HCT116 (cell line): ENCODE results near the gene MED10.

Source experiments
- CEBPB ChIP-seq: IDR thresholded peaks from 2 replicates; pipeline ENCODE4 v1.6.1; 2012; ENCODE audit warnings: low read depth
- CTCF ChIP-seq, 3 experiments: fragments of 200-600 bp in 1 of 3; sonication (generic) in 1 of 3; IDR thresholded peaks in 2 of 3; conservative IDR thresholded peaks in 1 of 3; 2 replicates each; pipeline ENCODE4 v1.5.1; 2012 to 2017; ENCODE audit warnings: low read depth in 2 of 3, low read length in 2 of 3, antibody characterized with exemption in 1 of 3, borderline replicate concordance in 1 of 3, control low read depth in 1 of 3, mild to moderate bottlenecking in 1 of 3, mixed read lengths in 1 of 3, mixed run types in 1 of 3, moderate library complexity in 1 of 3; ENCODE audit not compliant: insufficient read depth in 1 of 3
- ELF1 ChIP-seq: IDR thresholded peaks from 2 replicates; pipeline ENCODE4 v1.6.1; 2012; ENCODE audit warnings: low read depth, borderline replicate concordance
- EZH2 ChIP-seq: fragments of 200-600 bp; sonication (generic); IDR thresholded peaks from 2 replicates; pipeline ENCODE4 v1.6.1; 2017; ENCODE audit warnings: antibody characterized with exemption, mixed run types
- JUND ChIP-seq: IDR thresholded peaks from 2 replicates; pipeline ENCODE4 v1.6.1; 2012
- POLR2A ChIP-seq: IDR thresholded peaks from 2 replicates; pipeline ENCODE4 v1.7.0; 2011; ENCODE audit warnings: borderline replicate concordance; ENCODE audit not compliant: insufficient read depth, insufficient read length; ENCODE audit errors: extremely low read depth
- YY1 ChIP-seq: IDR thresholded peaks from 2 replicates; pipeline ENCODE4 v1.6.1; 2011; ENCODE audit warnings: low read length, low read depth, moderate library complexity, mild to moderate bottlenecking; ENCODE audit not compliant: insufficient replicate concordance; ENCODE audit errors: extremely low read depth
- TF ChIP-seq, protein P1 (sequence below): IDR thresholded peaks from 2 replicates; pipeline ENCODE4 v1.6.1; 2012; ENCODE audit warnings: low read depth

GRCh38 chr5:6358434-6358820 is 19.9 kb downstream of the MED10 start:
- TF ChIP-seq YY1 (no peak), ELF1 (no peak), CEBPB (no peak), EZH2 (no peak), JUND (no peak), CTCF (IDR thresholded peaks at IDR 0.05 in 2 of 3, conservative IDR thresholded peaks at IDR 0.05 in 1 of 3; ENCODE audit: borderline replicate concordance in 1 of 3, insufficient read depth in 1 of 3, low read depth in 2 of 3, low read length in 2 of 3) (no peak), POLR2A (no peak)
- TF ChIP-seq, protein P1, sequence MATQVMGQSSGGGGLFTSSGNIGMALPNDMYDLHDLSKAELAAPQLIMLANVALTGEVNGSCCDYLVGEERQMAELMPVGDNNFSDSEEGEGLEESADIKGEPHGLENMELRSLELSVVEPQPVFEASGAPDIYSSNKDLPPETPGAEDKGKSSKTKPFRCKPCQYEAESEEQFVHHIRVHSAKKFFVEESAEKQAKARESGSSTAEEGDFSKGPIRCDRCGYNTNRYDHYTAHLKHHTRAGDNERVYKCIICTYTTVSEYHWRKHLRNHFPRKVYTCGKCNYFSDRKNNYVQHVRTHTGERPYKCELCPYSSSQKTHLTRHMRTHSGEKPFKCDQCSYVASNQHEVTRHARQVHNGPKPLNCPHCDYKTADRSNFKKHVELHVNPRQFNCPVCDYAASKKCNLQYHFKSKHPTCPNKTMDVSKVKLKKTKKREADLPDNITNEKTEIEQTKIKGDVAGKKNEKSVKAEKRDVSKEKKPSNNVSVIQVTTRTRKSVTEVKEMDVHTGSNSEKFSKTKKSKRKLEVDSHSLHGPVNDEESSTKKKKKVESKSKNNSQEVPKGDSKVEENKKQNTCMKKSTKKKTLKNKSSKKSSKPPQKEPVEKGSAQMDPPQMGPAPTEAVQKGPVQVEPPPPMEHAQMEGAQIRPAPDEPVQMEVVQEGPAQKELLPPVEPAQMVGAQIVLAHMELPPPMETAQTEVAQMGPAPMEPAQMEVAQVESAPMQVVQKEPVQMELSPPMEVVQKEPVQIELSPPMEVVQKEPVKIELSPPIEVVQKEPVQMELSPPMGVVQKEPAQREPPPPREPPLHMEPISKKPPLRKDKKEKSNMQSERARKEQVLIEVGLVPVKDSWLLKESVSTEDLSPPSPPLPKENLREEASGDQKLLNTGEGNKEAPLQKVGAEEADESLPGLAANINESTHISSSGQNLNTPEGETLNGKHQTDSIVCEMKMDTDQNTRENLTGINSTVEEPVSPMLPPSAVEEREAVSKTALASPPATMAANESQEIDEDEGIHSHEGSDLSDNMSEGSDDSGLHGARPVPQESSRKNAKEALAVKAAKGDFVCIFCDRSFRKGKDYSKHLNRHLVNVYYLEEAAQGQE = no peak
